ENCODE measurements around the gene ZNF827. TPM values are rescaled to one million over a fixed set of nuclear protein-coding genes. Genes with fewer than 3 reads are reported as not detected.

Gene ZNF827
- total and polyA plus RNA-seq, 2 experiments from 2014 or later, result 20.3 to 33.1 TPM

- Histone ChIP-seq H3K79me2 (replicated peaks; ENCODE audit: insufficient read depth) (no peaks in the 10 kb centered on the region), H2AFZ (no peak overlapping the region), H3K4me1 (ENCODE audit: insufficient read depth) (no peaks in the 10 kb centered on the region), H3K9me2 (ENCODE audit: insufficient read depth) (no peaks in the 10 kb centered on the region), H3K4me2 (no peak overlapping the region), H3K27ac (ENCODE audit: low read depth) (no peak overlapping the region), H3K4me3 (no peak overlapping the region), H3F3A (replicated peaks; ENCODE audit: low read depth) (no peaks in the 10 kb centered on the region), H3K27me3 (ENCODE audit: insufficient read depth) (no peaks in the 10 kb centered on the region), H4K20me1 (replicated peaks; ENCODE audit: insufficient read depth) (no peaks in the 10 kb centered on the region), H3K36me3 (ENCODE audit: insufficient read depth) (peaks cover 28% of the 10 kb centered on the region)
- no peak overlapping the region for H3K4me3 Mint-ChIP-seq
- no peak for ATAC-seq
- TF ChIP-seq STAT1 (IDR thresholded peaks at IDR 0.05; ENCODE audit: unreplicated experiment) (no peak), CTCF (conservative IDR thresholded peaks at IDR 0.05; ENCODE audit: low read depth in 2 of 2) (no peak), CREB1 (CRISPR knock-in tag; IDR thresholded peaks at IDR 0.05; ENCODE audit: low read depth) (no peak)
- H3K9me3 Mint-ChIP-seq, result no peaks in the 10 kb centered on the region
- H3K27ac Mint-ChIP-seq, result no peak overlapping the region
- H3K4me1 Mint-ChIP-seq, result peaks cover 4% of the 10 kb centered on the region; the same call in 2 of the 3 replicates
- DNase-seq (ENCODE audit: low spot score), result no peak
- no peaks in the 10 kb centered on the region for H3K27me3 Mint-ChIP-seq (ENCODE audit: insufficient read depth, low read depth, poor library complexity)
- H3K36me3 Mint-ChIP-seq (ENCODE audit: low read depth), result peaks cover 58% of the 10 kb centered on the region
These were observed 168.5 kb downstream of the ZNF827 start for GRCh38 chr4:145770124-145770523.

GRCh38 chr4:145769450-145770037, 169.1 kb downstream of the ZNF827 start:
- Mint-ChIP-seq H3K4me3 (no peak overlapping the region), H3K9me3 (no peaks in the 10 kb centered on the region), H3K27me3 (ENCODE audit: insufficient read depth, low read depth, poor library complexity) (no peaks in the 10 kb centered on the region), H3K36me3 (ENCODE audit: low read depth) (peaks cover 62% of the 10 kb centered on the region), H3K4me1 (peaks cover 4% of the 10 kb centered on the region; the same call in 2 of the 3 replicates), H3K27ac (no peak overlapping the region)
- Histone ChIP-seq H3K27me3 (ENCODE audit: insufficient read depth) (no peaks in the 10 kb centered on the region), H3K9me2 (ENCODE audit: insufficient read depth) (no peaks in the 10 kb centered on the region), H3K4me2 (no peak overlapping the region), H2AFZ (no peak overlapping the region), H3F3A (replicated peaks; ENCODE audit: low read depth) (no peaks in the 10 kb centered on the region), H3K4me3 (no peak overlapping the region), H3K27ac (ENCODE audit: low read depth) (no peak overlapping the region; the same call in 1 of the 2 replicates), H3K4me1 (ENCODE audit: insufficient read depth) (no peaks in the 10 kb centered on the region), H3K36me3 (ENCODE audit: insufficient read depth) (peaks cover 34% of the 10 kb centered on the region), H3K79me2 (replicated peaks; ENCODE audit: insufficient read depth) (no peaks in the 10 kb centered on the region), H4K20me1 (replicated peaks; ENCODE audit: insufficient read depth) (no peaks in the 10 kb centered on the region)
- no peak for DNase-seq (ENCODE audit: low spot score)
- ATAC-seq, result no peak
- no peak for TF ChIP-seq CTCF (conservative IDR thresholded peaks at IDR 0.05; ENCODE audit: low read depth in 2 of 2)
- TF ChIP-seq ZNF462 (CRISPR knock-in tag; IDR thresholded peaks at IDR 0.05), result no peak
- TF ChIP-seq ZNF331 (CRISPR knock-in tag; IDR thresholded peaks at IDR 0.05; ENCODE audit: low read depth), result no peak
- no peak for TF ChIP-seq ZNF114 (CRISPR knock-in tag; IDR thresholded peaks at IDR 0.05)
- no peak for TF ChIP-seq NANOG (IDR thresholded peaks at IDR 0.05; ENCODE audit: borderline replicate concordance)
- no peak for TF ChIP-seq CREB1 (CRISPR knock-in tag; IDR thresholded peaks at IDR 0.05; ENCODE audit: low read depth)
- TF ChIP-seq, protein P1, sequence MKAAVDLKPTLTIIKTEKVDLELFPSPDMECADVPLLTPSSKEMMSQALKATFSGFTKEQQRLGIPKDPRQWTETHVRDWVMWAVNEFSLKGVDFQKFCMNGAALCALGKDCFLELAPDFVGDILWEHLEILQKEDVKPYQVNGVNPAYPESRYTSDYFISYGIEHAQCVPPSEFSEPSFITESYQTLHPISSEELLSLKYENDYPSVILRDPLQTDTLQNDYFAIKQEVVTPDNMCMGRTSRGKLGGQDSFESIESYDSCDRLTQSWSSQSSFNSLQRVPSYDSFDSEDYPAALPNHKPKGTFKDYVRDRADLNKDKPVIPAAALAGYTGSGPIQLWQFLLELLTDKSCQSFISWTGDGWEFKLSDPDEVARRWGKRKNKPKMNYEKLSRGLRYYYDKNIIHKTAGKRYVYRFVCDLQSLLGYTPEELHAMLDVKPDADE (IDR thresholded peaks at IDR 0.05), result no peak
- no peak for TF ChIP-seq EZH2phosphoT487 (IDR thresholded peaks at IDR 0.05; ENCODE audit: unreplicated experiment)
- no peak for TF ChIP-seq POLR2AphosphoS5 (IDR thresholded peaks at IDR 0.05; ENCODE audit: low read depth)

Measured in GM23338 (cell line).